Breast epithelium (tissue), 3 donors: ENCODE measurements around the gene PSMB4.

ENCODE experiments used
- POLR2A ChIP-seq: fragments of 450-650 bp; IDR thresholded peaks from one replicate; pipeline ENCODE4 v1.6.1; 2016; ENCODE audit warnings: antibody characterized with exemption, mild to moderate bottlenecking, moderate library complexity
- POLR2AphosphoS5 ChIP-seq, 3 donors: sonication (generic); formaldehyde crosslinking; IDR thresholded peaks; one replicate each; pipeline ENCODE4 v1.6.1; 2017; ENCODE audit warnings: antibody characterized with exemption in 3 of 3
- TF ChIP-seq, protein P1 (sequence below), 3 donors: fragments of 450-650 bp; IDR thresholded peaks; one replicate each; pipeline ENCODE4 v1.5.1; 2016 to 2017; ENCODE audit warnings: antibody characterized with exemption in 3 of 3, mild to moderate bottlenecking in 3 of 3, moderate library complexity in 3 of 3

GRCh38 chr1:151407304-151407703 is 7.9 kb downstream of the PSMB4 start:
- TF ChIP-seq POLR2AphosphoS5 (IDR thresholded peaks at IDR 0.05) (no peak), POLR2A (no peak)
- TF ChIP-seq, protein P1, sequence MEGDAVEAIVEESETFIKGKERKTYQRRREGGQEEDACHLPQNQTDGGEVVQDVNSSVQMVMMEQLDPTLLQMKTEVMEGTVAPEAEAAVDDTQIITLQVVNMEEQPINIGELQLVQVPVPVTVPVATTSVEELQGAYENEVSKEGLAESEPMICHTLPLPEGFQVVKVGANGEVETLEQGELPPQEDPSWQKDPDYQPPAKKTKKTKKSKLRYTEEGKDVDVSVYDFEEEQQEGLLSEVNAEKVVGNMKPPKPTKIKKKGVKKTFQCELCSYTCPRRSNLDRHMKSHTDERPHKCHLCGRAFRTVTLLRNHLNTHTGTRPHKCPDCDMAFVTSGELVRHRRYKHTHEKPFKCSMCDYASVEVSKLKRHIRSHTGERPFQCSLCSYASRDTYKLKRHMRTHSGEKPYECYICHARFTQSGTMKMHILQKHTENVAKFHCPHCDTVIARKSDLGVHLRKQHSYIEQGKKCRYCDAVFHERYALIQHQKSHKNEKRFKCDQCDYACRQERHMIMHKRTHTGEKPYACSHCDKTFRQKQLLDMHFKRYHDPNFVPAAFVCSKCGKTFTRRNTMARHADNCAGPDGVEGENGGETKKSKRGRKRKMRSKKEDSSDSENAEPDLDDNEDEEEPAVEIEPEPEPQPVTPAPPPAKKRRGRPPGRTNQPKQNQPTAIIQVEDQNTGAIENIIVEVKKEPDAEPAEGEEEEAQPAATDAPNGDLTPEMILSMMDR (IDR thresholded peaks at IDR 0.05) = no peak
